HG02885 (cell line): ENCODE measurements around the gene AXIN1.
"Not testable (repeated sequence)": the region's sequence is repeated elsewhere in the genome, so short reads cannot be mapped to it uniquely, and the experiment has no call there.

Experiments
- ATAC-seq: cut with Tn5 transposase; IDR thresholded peaks from one replicate; pipeline ENCODE4 v1.9.1; 2021; ENCODE audit warnings: mild to moderate bottlenecking; ENCODE audit not compliant: unreplicated experiment, poor library complexity

Gene AXIN1

GRCh38 chr16:381789-382717, 29.5 kb upstream of the AXIN1 start, which contains the start of gene PGAP6:
Gene PGAP6, minus strand, starts transcription at chr16:381978. Its CDS starts 157 bp downstream, at chr16:381821.
- peak; percentile 69 for ATAC-seq

- peak; percentile 31 for ATAC-seq
Measured at GRCh38 chr16:381012-381788, 28.7 kb upstream of the AXIN1 start.

GRCh38 chr16:380762-381011, 28.2 kb upstream of the AXIN1 start:
- no peak for ATAC-seq

GRCh38 chr16:379961-380761, 27.6 kb upstream of the AXIN1 start:
- no peak for ATAC-seq

- no peak for ATAC-seq
Measured at GRCh38 chr16:379183-379960, 26.8 kb upstream of the AXIN1 start.

- no peak for ATAC-seq
Measured at GRCh38 chr16:378821-379182, 26.3 kb upstream of the AXIN1 start.

GRCh38 chr16:378113-378820, 25.7 kb upstream of the AXIN1 start:
- not testable (repeated sequence) for ATAC-seq

- ATAC-seq, result no peak
Measured at GRCh38 chr16:377419-377951, 25.0 kb upstream of the AXIN1 start.

GRCh38 chr16:376817-377418, 24.4 kb upstream of the AXIN1 start:
- no peak for ATAC-seq

GRCh38 chr16:375927-376816, 23.6 kb upstream of the AXIN1 start:
- ATAC-seq, result no peak

GRCh38 chr16:375212-375611, 22.7 kb upstream of the AXIN1 start:
- ATAC-seq, result no peak

- no peak for ATAC-seq
Measured at GRCh38 chr16:374616-374926, 22.0 kb upstream of the AXIN1 start.

GRCh38 chr16:373848-374615, 21.5 kb upstream of the AXIN1 start:
- ATAC-seq, result no peak

- no peak for ATAC-seq
Measured at GRCh38 chr16:373020-373598, 20.6 kb upstream of the AXIN1 start.

- no peak for ATAC-seq
Measured at GRCh38 chr16:372302-372983, 19.9 kb upstream of the AXIN1 start.

- no peak for ATAC-seq
Measured at GRCh38 chr16:371515-372301, 19.2 kb upstream of the AXIN1 start.
